ENCODE results near the gene HNRNPH1. TPM values are rescaled to one million over a fixed set of nuclear protein-coding genes. Genes with fewer than 3 reads are reported as not detected.

HNRNPH1 gene
- total and polyA plus RNA-seq, 4 donors, result 102 to 583 (median 348) TPM

- Histone ChIP-seq H3K4me1 (ENCODE audit: control insufficient read depth in 4 of 4, insufficient read depth in 4 of 4, low read length in 3 of 4) (peaks cover 0 to 6% (median 3%) of the 10 kb centered on the region in 4 donors), H3K27ac (ENCODE audit: low read depth in 1 of 2, low read length in 2 of 2) (no peak overlapping the region), H3K4me3 (ENCODE audit: low read depth in 1 of 3, low read length in 3 of 3) (no peak overlapping the region), H3K9me3 (ENCODE audit: control insufficient read depth in 4 of 4, low read length in 3 of 4) (no peaks in the 10 kb centered on the region), H3K27me3 (ENCODE audit: control insufficient read depth in 4 of 4, insufficient read depth in 4 of 4, low read length in 3 of 4) (no peaks in the 10 kb centered on the region), H3K36me3 (ENCODE audit: control insufficient read depth in 4 of 4, insufficient read depth in 3 of 4, low read depth in 1 of 4, low read length in 3 of 4) (peaks cover 19 to 59% (median 30%) of the 10 kb centered on the region in 4 donors), H3K9ac (ENCODE audit: low read depth in 1 of 2, low read length in 2 of 2) (no peak overlapping the region)
- 96% methylated on average over 12 of the region's 12 CpGs for WGBS
- TF ChIP-seq SP1 (IDR thresholded peaks at IDR 0.05) (no peak), NR2F2 (IDR thresholded peaks at IDR 0.05) (no peak), RXRA (IDR thresholded peaks at IDR 0.05) (no peak), CTCF (IDR thresholded peaks at IDR 0.05; ENCODE audit: low read depth, low read length, missing input control) (no peak), HNF4A (conservative IDR thresholded peaks at IDR 0.05) (no peak), ATF3 (IDR thresholded peaks at IDR 0.05) (no peak), RAD21 (IDR thresholded peaks at IDR 0.05) (no peak), YY1 (IDR thresholded peaks at IDR 0.05) (no peak), GABPA (IDR thresholded peaks at IDR 0.05 in 1 of 2, conservative IDR thresholded peaks at IDR 0.05 in 1 of 2) (no peak), ZBTB33 (IDR thresholded peaks at IDR 0.05) (no peak), TAF1 (conservative IDR thresholded peaks at IDR 0.05) (no peak), FOXA2 (IDR thresholded peaks at IDR 0.05) (no peak), REST (IDR thresholded peaks at IDR 0.05) (no peak), FOXA1 (IDR thresholded peaks at IDR 0.05) (no peak)
- DNase-seq (ENCODE audit: low spot score), result no peak
Measured at GRCh38 chr5:179603308-179603707, 20.2 kb downstream of the HNRNPH1 start.

- no peak overlapping the region for H3K27ac ChIP-seq (ENCODE audit: low read depth in 1 of 2, low read length in 2 of 2)
- H3K27me3 ChIP-seq (ENCODE audit: control insufficient read depth in 4 of 4, insufficient read depth in 4 of 4, low read length in 3 of 4), result no peaks in the 10 kb centered on the region
- 96% methylated on average over 18 of the region's 18 CpGs for WGBS
- no peaks in the 10 kb centered on the region for H3K9me3 ChIP-seq (ENCODE audit: control insufficient read depth in 4 of 4, low read length in 3 of 4)
- no peak overlapping the region for H3K9ac ChIP-seq (ENCODE audit: low read depth in 1 of 2, low read length in 2 of 2)
- peaks cover 19 to 56% (median 30%) of the 10 kb centered on the region in 4 donors for H3K36me3 ChIP-seq (ENCODE audit: control insufficient read depth in 4 of 4, insufficient read depth in 3 of 4, low read depth in 1 of 4, low read length in 3 of 4)
- no peak for DNase-seq (ENCODE audit: low spot score)
- H3K4me3 ChIP-seq (ENCODE audit: low read depth in 1 of 3, low read length in 3 of 3), result no peak overlapping the region
- peaks cover 0 to 6% (median 3%) of the 10 kb centered on the region in 4 donors for H3K4me1 ChIP-seq (ENCODE audit: control insufficient read depth in 4 of 4, insufficient read depth in 4 of 4, low read length in 3 of 4)
- no peak for TF ChIP-seq GABPA (IDR thresholded peaks at IDR 0.05 in 1 of 2, conservative IDR thresholded peaks at IDR 0.05 in 1 of 2)
- no peak for TF ChIP-seq HNF4A (conservative IDR thresholded peaks at IDR 0.05)
- no peak for TF ChIP-seq EGR1 (IDR thresholded peaks at IDR 0.05; ENCODE audit: low read depth in 2 of 2)
- TF ChIP-seq RXRA (IDR thresholded peaks at IDR 0.05), result no peak
- TF ChIP-seq ZBTB33 (IDR thresholded peaks at IDR 0.05), result no peak
- no peak for TF ChIP-seq MAX (IDR thresholded peaks at IDR 0.05)
- TF ChIP-seq TAF1 (conservative IDR thresholded peaks at IDR 0.05), result no peak
- no peak for TF ChIP-seq CTCF (IDR thresholded peaks at IDR 0.05; ENCODE audit: low read depth, low read length, missing input control)
- TF ChIP-seq YY1 (IDR thresholded peaks at IDR 0.05), result no peak
- no peak for TF ChIP-seq NR2F2 (IDR thresholded peaks at IDR 0.05)
Measured at GRCh38 chr5:179601871-179602625, 21.4 kb downstream of the HNRNPH1 start.

All from liver (tissue), 9 donors.